ENCODE results near the gene RBFOX1.

The RBFOX1 gene

GRCh38 chr16:7705885-7706284 lies 373.2 kb downstream of the RBFOX1 start:
- no peak for DNase-seq (ENCODE audit: low read depth)

- DNase-seq (ENCODE audit: low read depth), result no peak
Measured at GRCh38 chr16:7709186-7709585, 376.5 kb downstream of the RBFOX1 start.

- DNase-seq (ENCODE audit: low read depth), result no peak
Measured at GRCh38 chr16:7713244-7713643, 380.6 kb downstream of the RBFOX1 start.

GRCh38 chr16:7714775-7715174 lies 382.1 kb downstream of the RBFOX1 start:
- no peak for DNase-seq (ENCODE audit: low read depth)

- no peak for DNase-seq (ENCODE audit: low read depth)
Measured at GRCh38 chr16:7716660-7717550, 384.3 kb downstream of the RBFOX1 start.

- DNase-seq (ENCODE audit: low read depth), result no peak
Measured at GRCh38 chr16:7722761-7723160, 390.1 kb downstream of the RBFOX1 start.

GRCh38 chr16:7731141-7731540 lies 398.5 kb downstream of the RBFOX1 start:
- DNase-seq (ENCODE audit: low read depth), result no peak

GRCh38 chr16:7736138-7736665 lies 403.6 kb downstream of the RBFOX1 start:
- DNase-seq (ENCODE audit: low read depth), result no peak

GRCh38 chr16:7742626-7743025 lies 410.0 kb downstream of the RBFOX1 start:
- no peak for DNase-seq (ENCODE audit: low read depth)

GRCh38 chr16:7744546-7745264 lies 412.1 kb downstream of the RBFOX1 start:
- no peak for DNase-seq (ENCODE audit: low read depth)

- DNase-seq (ENCODE audit: low read depth), result no peak
Measured at GRCh38 chr16:7745276-7745675, 412.6 kb downstream of the RBFOX1 start.

GRCh38 chr16:7746941-7747340 lies 414.3 kb downstream of the RBFOX1 start:
- no peak for DNase-seq (ENCODE audit: low read depth)

GRCh38 chr16:7748522-7748921 lies 415.9 kb downstream of the RBFOX1 start:
- no peak for DNase-seq (ENCODE audit: low read depth)

GRCh38 chr16:7755347-7755882 lies 422.8 kb downstream of the RBFOX1 start:
- no peak for DNase-seq (ENCODE audit: low read depth)

Measured in stimulated activated CD8-positive, alpha-beta memory T cell treated with anti-CD3 and anti-CD28 coated beads, Interleukin-15, amount 100 ng/mL, for 24 hours (primary cell).